Mammary epithelial cell (primary cell): ENCODE data around the gene PRDM2.

Source experiments
- CTCF ChIP-seq, 2 donors: IDR thresholded peaks in 1 of 2; conservative IDR thresholded peaks in 1 of 2; 2 replicates each; pipeline ENCODE4 v1.5.1; 2011 to 2012; ENCODE audit warnings: inconsistent platforms in 2 of 2, low read length in 2 of 2, mild to moderate bottlenecking in 2 of 2, control low read depth in 1 of 2, low read depth in 1 of 2; ENCODE audit not compliant: insufficient read depth in 1 of 2; ENCODE audit errors: extremely low read depth in 1 of 2
- EZH2 ChIP-seq: IDR thresholded peaks from 2 replicates; pipeline ENCODE4 v1.6.1; 2012; ENCODE audit warnings: low read length, inconsistent platforms, borderline replicate concordance

DNA sequence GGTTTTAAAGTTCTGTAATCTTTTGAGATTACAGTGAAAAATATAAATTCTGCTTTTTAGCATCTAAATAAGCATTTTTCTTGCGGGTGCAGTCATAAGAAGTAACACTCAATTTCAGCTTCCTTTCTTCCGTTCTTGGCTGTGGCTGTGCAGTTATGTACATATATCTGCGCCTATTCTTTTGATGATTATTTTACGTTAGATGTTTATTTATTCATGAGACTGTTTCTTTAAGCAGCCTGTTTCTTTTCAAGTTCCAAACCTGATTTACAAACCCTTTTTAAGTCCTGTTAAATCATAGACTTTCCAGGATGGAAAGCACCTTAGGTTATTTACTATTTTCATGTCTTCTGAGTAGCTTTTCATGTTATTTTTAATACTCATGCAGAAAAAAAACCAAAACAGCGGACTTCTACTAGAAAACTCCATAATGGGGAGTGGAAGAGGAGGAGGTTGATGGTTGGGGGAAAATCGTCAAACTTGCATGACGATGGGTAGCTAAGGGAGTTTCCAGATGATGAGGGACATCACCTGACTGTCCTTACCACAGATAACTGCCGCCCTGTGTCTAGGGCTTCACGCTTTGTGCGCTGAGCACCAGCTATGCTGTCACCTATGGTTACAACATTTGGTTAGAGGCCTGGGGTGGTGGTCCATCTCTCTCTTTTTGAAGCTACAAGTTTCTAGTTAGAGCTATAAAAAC, 2.6 kb downstream of the PRDM2 start:
- TF ChIP-seq CTCF (conservative IDR thresholded peaks at IDR 0.05 in 1 of 2, IDR thresholded peaks at IDR 0.05 in 1 of 2; ENCODE audit: extremely low read depth in 1 of 2, insufficient read depth in 1 of 2, low read depth in 1 of 2, low read length in 2 of 2): no peak
- no peak for TF ChIP-seq EZH2
